Loucy (cell line): ENCODE data around the gene NREP.

Source experiments
- H2AFZ ChIP-seq: fragments of 200-600 bp; sonication (generic); 2 replicates; pipeline ENCODE4 v1.6.0; 2016; ENCODE audit warnings: antibody characterized with exemption, mild to moderate bottlenecking, low read length, moderate library complexity
- H3F3A ChIP-seq: fragments of 200-600 bp; 2 replicates; pipeline ENCODE4 v1.6.0; 2016; ENCODE audit warnings: antibody characterized with exemption, low read depth, mild to moderate bottlenecking
- H3K27me3 ChIP-seq: fragments of 200-600 bp; sonication (generic); 2 replicates; pipeline ENCODE4 v1.6.1; 2014; ENCODE audit warnings: low read length, mild to moderate bottlenecking; ENCODE audit not compliant: insufficient read depth, poor library complexity, severe bottlenecking
- H3K36me3 ChIP-seq: fragments of 200-600 bp; sonication (generic); 2 replicates; pipeline ENCODE4 v1.6.1; 2016; ENCODE audit warnings: low read length; ENCODE audit not compliant: insufficient read depth
- H3K4me1 ChIP-seq: fragments of 200-600 bp; sonication (generic); 2 replicates; pipeline ENCODE4 v1.5.1; 2014; ENCODE audit warnings: low read length, mild to moderate bottlenecking; ENCODE audit not compliant: insufficient read depth, poor library complexity, severe bottlenecking
- H3K4me2 ChIP-seq: fragments of 200-600 bp; sonication (generic); 2 replicates; pipeline ENCODE4 v1.6.0; 2014; ENCODE audit warnings: antibody characterized with exemption, low read length, low read depth, mild to moderate bottlenecking; ENCODE audit not compliant: poor library complexity, severe bottlenecking
- H3K4me3 ChIP-seq: fragments of 200-600 bp; sonication (generic); 2 replicates; pipeline ENCODE4 v1.5.1; 2014; ENCODE audit warnings: low read length, mild to moderate bottlenecking, mixed read lengths; ENCODE audit not compliant: poor library complexity, severe bottlenecking
- H3K79me2 ChIP-seq: fragments of 200-600 bp; sonication (generic); 2 replicates; pipeline ENCODE4 v1.6.1; 2014; ENCODE audit warnings: low read length; ENCODE audit not compliant: insufficient read depth
- H3K9ac ChIP-seq: fragments of 200-600 bp; sonication (generic); 2 replicates; pipeline ENCODE4 v1.6.0; 2014; ENCODE audit warnings: mild to moderate bottlenecking, low read depth, low read length, moderate library complexity; ENCODE audit not compliant: poor library complexity, severe bottlenecking
- H3K9me2 ChIP-seq: fragments of 200-600 bp; sonication (generic); replicated peaks from 2 replicates; pipeline ENCODE4 v1.6.1; 2016; ENCODE audit warnings: low read depth, low read length, mixed read lengths
- H3K9me3 ChIP-seq: fragments of 200-600 bp; sonication (generic); 2 replicates; pipeline ENCODE4 v1.6.1; 2014; ENCODE audit warnings: mild to moderate bottlenecking, antibody characterized with exemption, low read length, low read depth; ENCODE audit not compliant: insufficient read depth
- H4K20me1 ChIP-seq: fragments of 200-600 bp; sonication (generic); 2 replicates; pipeline ENCODE4 v1.6.0; 2014; ENCODE audit warnings: antibody characterized with exemption, low read length, mild to moderate bottlenecking; ENCODE audit not compliant: insufficient read depth, poor library complexity, severe bottlenecking
- CTCF ChIP-seq: fragments of 200-600 bp; sonication (generic); conservative IDR thresholded peaks from 2 replicates; pipeline ENCODE4 v1.5.1; 2014; ENCODE audit warnings: mild to moderate bottlenecking, antibody characterized with exemption, low read length
- EZH2phosphoT487 ChIP-seq: fragments of 200-600 bp; IDR thresholded peaks from 2 replicates; pipeline ENCODE4 v1.6.1; 2018; ENCODE audit warnings: antibody characterized with exemption, mild to moderate bottlenecking, moderate library complexity, borderline replicate concordance

Gene NREP

GRCh38 chr5:111805071-111805470 lies 48.1 kb upstream of the NREP start:
- TF ChIP-seq EZH2phosphoT487 (no peak), CTCF (no peak)
- Histone ChIP-seq H3K36me3 (no peaks in the 10 kb centered on the region), H3K79me2 (no peaks in the 10 kb centered on the region), H3K9ac (no peak overlapping the region), H3F3A (no peaks in the 10 kb centered on the region), H3K4me3 (no peak overlapping the region), H3K4me1 (peaks cover 6% of the 10 kb centered on the region), H2AFZ (no peak overlapping the region), H3K4me2 (no peak overlapping the region), H3K27me3 (no peaks in the 10 kb centered on the region), H3K9me2 (no peaks in the 10 kb centered on the region), H4K20me1 (no peaks in the 10 kb centered on the region), H3K9me3 (no peaks in the 10 kb centered on the region)

GRCh38 chr5:111800351-111800750 lies 43.4 kb upstream of the NREP start:
- Histone ChIP-seq H3K4me3 (no peak overlapping the region), H3K27me3 (no peaks in the 10 kb centered on the region), H3K9me2 (no peaks in the 10 kb centered on the region), H3K4me1 (no peaks in the 10 kb centered on the region), H3K36me3 (no peaks in the 10 kb centered on the region), H3F3A (no peaks in the 10 kb centered on the region), H3K4me2 (no peak overlapping the region), H3K9me3 (no peaks in the 10 kb centered on the region), H3K9ac (no peak overlapping the region), H2AFZ (no peak overlapping the region), H3K79me2 (no peaks in the 10 kb centered on the region), H4K20me1 (no peaks in the 10 kb centered on the region)
- TF ChIP-seq EZH2phosphoT487 (no peak), CTCF (no peak)

GRCh38 chr5:111795142-111795541 lies 38.1 kb upstream of the NREP start:
- Histone ChIP-seq H3K9me3 (no peaks in the 10 kb centered on the region), H3K36me3 (no peaks in the 10 kb centered on the region), H3K9me2 (no peaks in the 10 kb centered on the region), H2AFZ (no peak overlapping the region), H3K4me2 (no peak overlapping the region), H4K20me1 (no peaks in the 10 kb centered on the region), H3K27me3 (no peaks in the 10 kb centered on the region), H3K9ac (no peak overlapping the region), H3F3A (no peaks in the 10 kb centered on the region), H3K4me3 (no peak overlapping the region), H3K4me1 (no peaks in the 10 kb centered on the region), H3K79me2 (no peaks in the 10 kb centered on the region)
- TF ChIP-seq CTCF (no peak), EZH2phosphoT487 (no peak)
